GM12865 (cell line): ENCODE results near the gene MFNG.

Experiments used
- DNase-seq: peaks from one replicate; pipeline ENCODE4 v3.0.0; 2010; ENCODE audit warnings: low read depth
- H3K4me3 ChIP-seq: 2 replicates; pipeline ENCODE4 v1.5.1; 2011; ENCODE audit warnings: mild to moderate bottlenecking, low read depth, low read length, control low read depth
- TF ChIP-seq, protein P1 (sequence below): IDR thresholded peaks from 2 replicates; pipeline ENCODE4 v1.5.1; 2011; ENCODE audit warnings: low read length, control low read depth, low read depth, inconsistent platforms; ENCODE audit not compliant: insufficient read depth; ENCODE audit errors: missing control alignments

Gene MFNG

DNA sequence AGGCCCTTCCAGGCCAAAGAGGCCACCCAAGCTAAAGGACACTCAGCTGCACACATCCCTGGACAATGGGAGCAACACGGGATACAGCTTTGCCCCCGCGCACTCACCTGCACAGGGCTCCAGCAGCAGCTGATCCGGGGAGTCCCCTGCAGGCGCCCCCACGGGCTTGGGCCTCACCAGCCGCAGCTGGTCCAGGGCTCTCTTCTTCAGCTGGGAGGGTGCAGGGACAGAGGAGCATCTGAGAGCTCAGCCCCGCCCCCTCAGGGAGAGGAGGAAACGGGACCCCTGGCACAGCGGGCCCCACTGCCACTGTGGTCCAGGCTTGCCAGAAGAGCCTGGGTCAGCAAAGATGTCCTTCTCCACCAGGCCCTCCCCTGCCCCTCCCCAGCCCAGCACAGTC, 7.8 kb upstream of the MFNG start:
- TF ChIP-seq, protein P1, sequence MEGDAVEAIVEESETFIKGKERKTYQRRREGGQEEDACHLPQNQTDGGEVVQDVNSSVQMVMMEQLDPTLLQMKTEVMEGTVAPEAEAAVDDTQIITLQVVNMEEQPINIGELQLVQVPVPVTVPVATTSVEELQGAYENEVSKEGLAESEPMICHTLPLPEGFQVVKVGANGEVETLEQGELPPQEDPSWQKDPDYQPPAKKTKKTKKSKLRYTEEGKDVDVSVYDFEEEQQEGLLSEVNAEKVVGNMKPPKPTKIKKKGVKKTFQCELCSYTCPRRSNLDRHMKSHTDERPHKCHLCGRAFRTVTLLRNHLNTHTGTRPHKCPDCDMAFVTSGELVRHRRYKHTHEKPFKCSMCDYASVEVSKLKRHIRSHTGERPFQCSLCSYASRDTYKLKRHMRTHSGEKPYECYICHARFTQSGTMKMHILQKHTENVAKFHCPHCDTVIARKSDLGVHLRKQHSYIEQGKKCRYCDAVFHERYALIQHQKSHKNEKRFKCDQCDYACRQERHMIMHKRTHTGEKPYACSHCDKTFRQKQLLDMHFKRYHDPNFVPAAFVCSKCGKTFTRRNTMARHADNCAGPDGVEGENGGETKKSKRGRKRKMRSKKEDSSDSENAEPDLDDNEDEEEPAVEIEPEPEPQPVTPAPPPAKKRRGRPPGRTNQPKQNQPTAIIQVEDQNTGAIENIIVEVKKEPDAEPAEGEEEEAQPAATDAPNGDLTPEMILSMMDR = no peak
- DNase-seq = no peak

DNA sequence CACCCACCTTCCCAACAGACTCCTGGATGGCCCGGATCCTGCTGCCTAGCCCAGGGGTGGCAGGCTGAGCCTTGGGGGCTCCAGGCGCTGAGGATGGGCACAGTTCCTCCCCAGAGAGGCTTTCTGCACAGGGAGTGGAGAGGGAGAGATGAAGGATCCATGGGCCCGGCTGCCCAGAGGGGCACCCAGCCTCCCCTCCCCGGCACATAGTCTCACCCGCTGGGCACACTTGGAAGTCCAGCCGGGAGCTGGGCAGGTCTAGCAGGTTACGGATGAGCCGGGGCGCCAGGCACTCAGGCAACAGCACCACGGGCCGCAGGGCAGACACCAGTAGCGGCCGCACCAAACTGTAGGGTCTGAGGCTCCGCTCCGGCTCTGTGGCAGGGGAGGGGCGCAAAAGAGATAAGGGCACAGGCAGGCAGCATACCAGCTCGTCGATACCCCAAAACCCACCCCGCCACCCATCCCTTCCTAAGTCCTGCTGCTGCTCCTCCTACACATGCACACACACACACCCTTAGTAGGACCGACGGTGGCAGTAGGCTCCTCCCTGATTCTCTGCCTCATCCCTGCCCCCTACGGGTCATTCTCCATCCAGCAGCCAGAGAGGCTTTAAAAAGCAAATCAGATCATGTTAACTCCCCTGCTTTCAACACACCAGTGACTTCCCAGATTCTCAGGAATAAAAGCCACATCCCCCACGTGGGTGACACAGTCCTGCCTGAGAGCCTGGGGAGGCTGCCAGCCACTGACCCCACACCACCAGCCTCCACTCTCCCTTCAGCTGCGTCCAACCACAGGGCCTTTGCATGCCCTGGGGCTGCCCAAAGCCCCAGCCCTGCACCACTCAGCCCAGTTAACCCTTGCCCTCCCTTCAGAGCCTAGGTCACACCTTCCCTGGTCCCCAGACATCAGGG, 6.5 kb upstream of the MFNG start:
- peak; percentile 59 for DNase-seq
- TF ChIP-seq, protein P1 = peak; percentile 67
- H3K4me3 ChIP-seq = no peak overlapping the region

More for the DNA sequence above, 7.8 kb upstream of the MFNG start:
- no peak overlapping the region for H3K4me3 ChIP-seq

DNA sequence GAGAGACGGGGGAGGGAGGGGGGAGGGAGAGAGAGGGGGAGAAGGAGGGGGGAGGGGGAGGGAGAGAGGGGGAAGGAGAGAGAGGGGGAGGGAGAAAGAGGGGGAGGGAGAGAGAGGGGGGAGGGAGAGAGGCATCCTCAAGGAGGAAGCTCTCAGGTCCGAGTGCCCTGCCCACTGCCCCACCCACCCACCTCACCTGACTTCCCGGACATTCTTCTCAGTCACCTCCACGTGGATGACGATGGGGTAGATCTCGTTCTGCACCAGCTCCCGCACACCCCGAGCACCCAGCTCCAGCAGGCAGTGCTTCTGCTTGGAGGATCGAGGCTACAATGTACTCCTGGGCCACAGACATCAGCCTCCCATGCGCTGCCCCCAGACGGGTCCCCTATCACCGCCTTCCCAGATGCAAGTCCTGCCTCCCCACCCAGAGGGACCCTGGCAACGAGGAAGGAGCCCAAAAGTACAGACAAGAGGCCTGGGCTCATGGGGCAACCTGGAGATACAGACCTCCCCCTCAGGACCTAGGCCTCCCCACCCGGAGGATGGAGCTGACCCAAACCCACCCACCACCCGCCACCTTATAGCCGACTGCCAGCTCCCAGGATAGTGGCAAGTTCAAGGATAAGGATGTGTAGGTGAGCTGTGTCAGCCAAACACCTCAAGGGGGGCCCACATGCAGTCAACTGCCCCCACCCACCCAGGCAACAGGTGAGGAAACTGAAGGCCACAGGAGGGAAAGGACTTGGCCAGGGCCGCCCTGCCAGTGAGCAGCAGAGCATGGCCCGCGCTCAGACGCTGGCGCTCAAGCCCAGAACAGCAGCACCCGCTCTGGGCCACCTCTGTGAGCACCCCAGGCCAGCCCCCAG, 5.6 kb upstream of the MFNG start:
- no peak for DNase-seq
- H3K4me3 ChIP-seq = no peak overlapping the region
- TF ChIP-seq, protein P1 = no peak

DNA sequence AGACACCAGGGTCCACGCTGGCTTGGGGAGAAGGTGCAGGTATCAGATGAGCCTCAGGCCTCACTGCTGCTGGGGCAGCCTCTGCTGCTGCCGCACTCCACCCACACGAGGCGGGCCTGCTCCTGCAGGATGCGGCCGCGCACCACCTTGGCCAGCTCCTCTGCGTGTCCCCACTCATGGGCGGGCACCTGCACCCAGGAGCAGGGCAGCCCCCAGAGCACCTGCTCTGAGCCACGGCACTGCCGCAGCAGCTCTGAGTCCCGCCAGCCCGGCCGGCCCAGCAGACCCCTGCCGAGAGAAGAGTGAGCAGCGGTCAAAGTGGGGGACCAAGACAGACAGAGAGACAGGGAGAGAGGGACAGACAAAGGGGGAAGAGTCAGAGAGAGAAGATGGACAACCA, 4.9 kb upstream of the MFNG start:
- TF ChIP-seq, protein P1 = no peak
- DNase-seq = no peak
- H3K4me3 ChIP-seq = no peak overlapping the region

DNA sequence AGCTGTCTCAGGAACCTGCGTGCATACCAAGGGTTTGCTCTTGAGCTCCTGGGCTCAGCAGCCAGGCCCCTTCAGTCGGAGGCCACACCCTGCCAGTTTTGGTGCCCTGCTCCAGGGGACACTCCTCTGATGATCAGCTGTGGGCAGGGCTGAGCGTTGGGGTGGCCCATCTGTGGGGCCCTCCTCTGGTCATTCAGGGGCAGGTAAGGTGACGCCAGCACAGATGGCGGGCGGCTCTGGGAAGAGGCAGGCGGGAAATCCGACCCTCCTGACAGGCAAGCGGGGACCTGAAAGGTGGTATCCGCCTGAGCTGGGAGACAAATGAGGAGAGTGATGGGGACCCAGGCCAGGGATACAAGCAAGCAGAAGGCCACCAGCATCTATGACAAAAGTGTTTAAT, 3.8 kb upstream of the MFNG start:
- DNase-seq = no peak
- no peak overlapping the region for H3K4me3 ChIP-seq
- TF ChIP-seq, protein P1 = no peak

DNA sequence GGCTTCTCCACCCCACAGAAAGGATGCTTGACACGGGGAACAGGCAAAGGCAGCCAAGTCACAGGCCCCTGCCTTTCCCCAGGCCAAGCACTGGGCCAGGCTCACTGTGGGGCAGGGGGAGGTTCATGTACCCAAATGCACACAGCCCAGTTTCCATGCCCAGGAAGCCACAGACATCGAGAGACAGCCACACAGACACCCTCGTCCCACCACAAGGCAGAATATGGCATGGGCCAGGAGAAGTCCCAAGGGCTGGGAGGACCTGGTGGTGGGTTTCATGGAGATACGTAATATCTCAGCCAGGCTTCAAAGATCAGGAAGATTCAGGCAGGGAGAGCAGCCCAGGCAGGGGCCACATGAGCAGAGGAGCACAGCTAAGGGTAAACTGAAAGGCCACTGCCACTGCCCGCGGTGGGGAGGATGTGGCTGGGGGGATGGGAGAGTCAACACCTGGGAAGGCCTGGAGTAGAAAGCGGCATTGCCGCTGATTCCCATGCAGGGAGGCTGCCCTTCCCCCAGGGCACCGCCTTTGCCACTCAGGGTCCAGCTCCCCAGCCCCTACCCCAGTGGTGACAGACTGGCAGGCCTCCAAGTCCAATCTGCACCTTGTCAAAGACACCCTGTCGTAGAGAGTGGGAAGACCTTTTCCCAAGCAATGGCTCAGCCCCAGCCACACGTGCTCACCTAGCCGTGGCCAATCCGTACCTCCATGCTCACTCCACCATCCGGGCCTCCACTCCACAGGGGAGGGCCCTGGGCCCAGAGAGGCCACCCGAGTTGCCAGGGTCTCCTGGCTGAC, 2.4 kb upstream of the MFNG start:
- H3K4me3 ChIP-seq = no peak overlapping the region
- DNase-seq = no peak
- TF ChIP-seq, protein P1 = no peak
